ENCODE results near the gene ELMO1.

Gene ELMO1

DNA sequence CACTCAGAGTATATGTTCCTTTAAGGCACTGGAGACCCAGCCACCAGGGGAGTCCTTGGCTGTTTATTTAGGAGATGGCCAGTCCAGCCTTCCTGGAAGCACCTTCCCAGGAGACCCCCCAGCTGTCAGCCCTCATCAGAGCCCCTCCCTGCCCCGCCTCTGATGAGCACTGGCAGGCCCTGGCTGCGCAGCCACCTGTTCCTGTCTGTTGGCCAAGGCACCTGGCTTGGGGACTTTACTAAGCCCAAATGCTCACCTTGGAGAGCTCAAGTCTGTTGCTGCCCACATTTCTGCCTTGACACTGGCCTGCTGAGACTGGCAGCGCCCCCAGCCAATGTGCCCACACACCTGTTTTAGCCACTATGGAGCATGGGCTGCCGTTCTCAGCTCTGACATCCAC lies 124.7 kb downstream of the ELMO1 start:
- Mint-ChIP-seq H3K27ac (no peak overlapping the region), H3K4me3 (no peak overlapping the region), H3K4me1 (ENCODE audit: low read depth in 2 of 2) (peaks cover 6 to 15% of the 10 kb centered on the region in 2 donors), H3K36me3 (ENCODE audit: insufficient read depth) (peaks cover 10% of the 10 kb centered on the region), H3K9me3 (no peaks in the 10 kb centered on the region), H3K27me3 (no peaks in the 10 kb centered on the region)
- no peak for DNase-seq
- no peak for ATAC-seq (replicated peaks)

DNA sequence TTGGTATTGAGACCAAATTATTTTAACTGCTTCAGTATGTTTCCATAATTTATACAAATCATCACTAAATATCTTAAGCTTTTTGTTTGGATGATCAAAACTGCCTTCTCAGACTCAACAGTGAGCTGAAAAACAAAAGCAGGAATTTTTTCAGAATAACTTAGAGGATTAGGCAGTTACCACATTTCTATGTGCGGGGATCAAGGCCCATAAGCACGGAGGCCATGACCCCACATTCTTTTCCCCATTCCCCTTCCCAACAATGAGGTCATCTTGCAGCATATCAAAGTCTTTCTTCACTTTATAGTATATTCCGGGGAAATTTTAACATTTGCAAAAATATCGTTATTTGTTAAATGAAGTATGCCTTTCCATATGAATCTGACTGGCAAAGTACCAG lies 125.8 kb downstream of the ELMO1 start:
- H3K4me3 Mint-ChIP-seq, result no peak overlapping the region
- H3K27me3 Mint-ChIP-seq, result no peaks in the 10 kb centered on the region
- peaks cover 10% of the 10 kb centered on the region for H3K36me3 Mint-ChIP-seq (ENCODE audit: insufficient read depth)
- H3K27ac Mint-ChIP-seq, result no peak overlapping the region
- peaks cover 6 to 10% of the 10 kb centered on the region in 2 donors for H3K4me1 Mint-ChIP-seq (ENCODE audit: low read depth in 2 of 2)
- no peak for ATAC-seq (replicated peaks)
- DNase-seq, result no peak
- no peaks in the 10 kb centered on the region for H3K9me3 Mint-ChIP-seq

DNA sequence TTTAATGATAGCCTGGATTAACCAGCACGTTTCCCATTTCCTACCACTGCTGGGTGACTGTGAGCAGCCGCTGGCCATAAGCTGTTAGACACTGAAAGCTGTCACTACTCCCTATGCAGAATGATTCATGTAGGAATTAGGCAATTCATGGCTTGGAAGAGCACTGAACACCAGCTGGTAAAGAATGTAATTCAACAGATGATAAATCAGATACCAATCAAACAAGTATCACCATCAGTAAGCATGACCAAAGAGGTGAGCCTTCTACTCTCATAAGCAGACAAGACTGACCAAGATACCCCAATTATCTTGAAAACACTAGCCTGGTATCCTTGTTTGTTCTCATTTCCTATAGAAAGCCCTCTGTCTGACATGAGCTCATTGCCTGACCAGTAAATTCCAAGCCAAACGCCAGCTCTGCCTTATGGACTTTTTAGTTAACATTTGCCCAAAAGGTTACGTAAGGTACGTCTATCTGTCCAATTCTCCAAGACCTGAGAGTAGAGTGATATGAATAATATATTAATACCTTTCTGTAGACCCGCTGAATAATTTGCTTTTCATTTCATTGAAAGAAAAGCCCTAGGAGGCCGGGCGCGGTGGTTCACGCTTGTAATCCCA lies 127.7 kb downstream of the ELMO1 start:
- Mint-ChIP-seq H3K4me1 (ENCODE audit: low read depth in 2 of 2) (peaks cover 11 to 14% of the 10 kb centered on the region in 2 donors), H3K36me3 (ENCODE audit: insufficient read depth) (peaks cover 10% of the 10 kb centered on the region), H3K27ac (no peak overlapping the region), H3K9me3 (no peaks in the 10 kb centered on the region), H3K27me3 (no peaks in the 10 kb centered on the region), H3K4me3 (no peak overlapping the region)
- ATAC-seq (replicated peaks) (no peak), DNase-seq (no peak)

DNA sequence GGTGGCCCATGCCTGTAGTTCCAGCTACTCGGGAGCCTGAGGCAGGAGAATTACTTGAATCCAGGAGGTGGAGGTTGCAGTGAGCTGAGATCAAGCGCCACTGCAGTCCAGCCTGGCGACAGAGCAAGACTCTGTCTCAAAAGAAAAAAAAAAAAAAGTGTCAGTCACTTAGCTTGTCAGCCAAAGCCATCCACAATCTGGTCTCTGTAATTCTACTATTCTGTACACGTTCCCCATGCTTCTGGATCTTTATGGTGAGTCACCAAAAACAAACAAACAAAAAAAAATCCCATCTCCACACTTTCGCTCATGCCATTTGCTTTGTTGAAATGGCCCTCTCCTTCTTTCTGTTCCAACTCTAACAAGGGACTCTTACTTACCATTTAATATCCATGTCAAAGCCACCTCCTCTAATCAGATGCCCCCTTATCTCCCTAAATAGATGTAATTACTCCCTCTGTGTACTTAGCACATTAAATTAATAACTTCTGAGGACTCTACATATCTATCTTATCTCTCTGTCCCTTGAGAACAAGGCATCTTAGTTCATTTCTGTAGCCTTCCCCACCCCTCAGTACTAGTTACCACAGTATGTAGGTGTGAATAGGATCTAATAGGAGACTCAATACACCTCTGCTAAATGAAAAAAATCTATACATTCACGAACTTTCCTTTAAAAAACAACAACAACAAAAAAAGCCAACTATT lies 128.4 kb downstream of the ELMO1 start:
- DNase-seq (no peak), ATAC-seq (replicated peaks) (no peak)
- Mint-ChIP-seq H3K9me3 (no peaks in the 10 kb centered on the region), H3K27me3 (no peaks in the 10 kb centered on the region), H3K4me1 (ENCODE audit: low read depth in 2 of 2) (peaks cover 12 to 14% of the 10 kb centered on the region in 2 donors), H3K4me3 (no peak overlapping the region), H3K36me3 (ENCODE audit: insufficient read depth) (peaks cover 10% of the 10 kb centered on the region), H3K27ac (no peak overlapping the region)

DNA sequence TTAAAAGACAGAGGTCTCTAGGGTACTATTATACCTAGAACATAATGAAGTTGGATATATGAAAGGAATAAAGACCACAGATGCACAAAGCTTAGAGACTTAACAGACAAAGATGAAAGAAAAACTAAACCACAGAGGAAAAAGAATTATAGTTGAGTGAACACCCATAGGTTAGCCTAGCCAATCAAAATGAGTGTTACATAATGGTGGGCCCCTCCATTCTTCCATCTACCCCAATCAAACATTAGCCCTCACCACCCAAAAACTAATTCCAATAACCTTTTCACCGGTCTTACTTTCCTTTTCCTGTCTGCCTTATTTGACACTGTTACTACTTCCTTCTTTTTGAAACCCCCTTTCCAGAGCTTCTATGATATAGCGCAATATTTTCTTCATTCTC lies 130.1 kb downstream of the ELMO1 start:
- Mint-ChIP-seq H3K4me3 (no peak overlapping the region), H3K27me3 (no peaks in the 10 kb centered on the region), H3K4me1 (ENCODE audit: low read depth in 2 of 2) (peaks cover 8 to 15% of the 10 kb centered on the region in 2 donors), H3K27ac (no peak overlapping the region), H3K36me3 (ENCODE audit: insufficient read depth) (no peaks in the 10 kb centered on the region), H3K9me3 (no peaks in the 10 kb centered on the region)
- ATAC-seq (replicated peaks) (peak; percentile 33), DNase-seq (no peak)

DNA sequence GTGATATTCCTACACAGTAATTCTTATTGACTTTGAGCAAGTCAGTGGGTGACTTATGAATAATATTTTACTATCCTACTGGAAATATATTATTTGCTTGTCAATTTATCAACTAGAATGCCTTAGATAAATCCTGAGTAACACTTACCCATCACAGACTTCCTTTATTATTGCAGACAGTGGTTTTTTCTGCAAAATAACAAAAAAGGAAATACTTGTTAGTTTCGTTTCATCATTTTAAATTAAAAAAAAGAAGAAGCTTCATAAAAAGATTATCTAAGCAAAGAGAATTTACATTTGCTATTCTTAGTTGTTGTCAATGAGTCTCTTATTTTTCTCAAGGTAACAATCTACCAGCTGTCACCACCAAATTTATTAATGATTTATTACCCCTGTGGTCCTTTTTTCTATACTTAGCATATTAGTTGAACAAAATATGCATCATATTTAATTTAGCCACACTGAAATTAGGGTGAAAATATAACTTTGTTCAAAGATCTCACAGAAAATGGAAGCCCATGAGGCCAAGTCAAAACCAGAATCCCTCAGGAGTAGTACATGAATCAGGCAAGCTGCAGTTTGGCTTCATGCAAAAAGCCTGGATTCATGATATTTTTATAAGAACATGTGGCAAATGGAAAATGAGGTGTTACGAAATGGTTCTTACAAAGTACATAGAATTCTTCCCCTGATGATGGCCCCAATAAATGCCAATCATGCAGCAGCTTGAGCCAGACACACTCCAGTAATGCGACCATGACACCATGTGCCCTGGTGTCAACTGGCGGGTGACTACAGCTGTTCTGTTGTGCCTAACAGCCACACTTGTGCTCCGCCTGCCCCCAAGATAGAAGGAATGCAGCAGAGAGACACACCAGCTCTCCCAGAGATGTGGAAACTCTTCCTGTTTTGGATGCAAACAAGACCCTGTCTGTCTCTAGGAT lies 132.6 kb downstream of the ELMO1 start:
- no peak for ATAC-seq (replicated peaks)
- peaks cover 16 to 29% of the 10 kb centered on the region in 2 donors for H3K4me1 Mint-ChIP-seq (ENCODE audit: low read depth in 2 of 2)
- no peaks in the 10 kb centered on the region for H3K9me3 Mint-ChIP-seq
- peaks cover 9% of the 10 kb centered on the region for H3K36me3 Mint-ChIP-seq (ENCODE audit: insufficient read depth)
- H3K4me3 Mint-ChIP-seq, result no peak overlapping the region
- H3K27ac Mint-ChIP-seq, result peak overlapping the region; percentile 18 to 44
- DNase-seq, result no peak
- no peaks in the 10 kb centered on the region for H3K27me3 Mint-ChIP-seq

DNA sequence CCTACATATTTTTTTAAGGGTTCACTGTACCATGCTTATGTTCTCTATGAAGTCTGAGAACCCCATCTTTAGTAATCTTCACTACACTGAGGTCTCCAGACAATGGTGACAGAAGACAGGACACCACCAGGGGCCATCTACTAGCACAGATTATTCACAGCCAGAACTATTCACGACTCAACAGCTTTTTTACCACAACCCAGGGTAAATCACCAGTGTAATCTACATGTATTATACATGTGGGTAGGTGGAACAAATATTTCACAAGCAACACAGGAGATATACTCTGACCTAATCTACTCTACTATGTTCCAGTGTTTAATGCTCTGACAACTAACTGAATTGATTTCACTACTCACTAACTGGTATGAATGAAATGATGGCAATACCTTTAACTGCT lies 136.1 kb downstream of the ELMO1 start:
- H3K9me3 Mint-ChIP-seq, result no peaks in the 10 kb centered on the region
- H3K36me3 Mint-ChIP-seq (ENCODE audit: insufficient read depth), result peaks cover 20% of the 10 kb centered on the region
- ATAC-seq (replicated peaks) (no peak), DNase-seq (no peak)
- peak overlapping the region; percentile 81 to 96 for H3K27ac Mint-ChIP-seq
- no peak overlapping the region for H3K4me3 Mint-ChIP-seq
- no peaks in the 10 kb centered on the region for H3K27me3 Mint-ChIP-seq
- H3K4me1 Mint-ChIP-seq (ENCODE audit: low read depth in 2 of 2), result peaks cover 38 to 51% of the 10 kb centered on the region in 2 donors

DNA sequence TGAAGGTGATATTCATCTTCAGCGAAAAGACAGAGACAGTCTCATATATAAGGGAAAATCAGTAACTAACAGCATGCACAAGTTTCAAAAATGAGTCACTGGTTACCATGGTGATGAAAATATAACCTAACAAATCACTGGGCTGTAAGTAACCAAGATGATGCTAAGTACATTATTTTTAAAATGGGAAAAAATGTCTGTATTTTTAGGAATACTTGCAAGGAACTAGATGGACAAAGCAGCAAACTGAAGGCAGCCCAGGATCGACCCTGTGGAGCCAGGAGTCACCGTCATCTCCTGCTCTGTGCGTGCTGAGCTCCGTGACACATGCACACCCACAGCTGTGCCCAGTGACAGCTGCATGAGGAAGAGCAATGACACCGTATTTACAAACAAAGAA lies 137.3 kb downstream of the ELMO1 start:
- ATAC-seq (replicated peaks), result peak; percentile 62
- H3K36me3 Mint-ChIP-seq (ENCODE audit: insufficient read depth), result peaks cover 22% of the 10 kb centered on the region
- no peak for DNase-seq
- H3K27ac Mint-ChIP-seq, result peak overlapping the region; percentile 96
- peak overlapping the region; percentile 53 to 65 for H3K4me3 Mint-ChIP-seq
- no peaks in the 10 kb centered on the region for H3K9me3 Mint-ChIP-seq
- no peaks in the 10 kb centered on the region for H3K27me3 Mint-ChIP-seq
- H3K4me1 Mint-ChIP-seq (ENCODE audit: low read depth in 2 of 2), result peaks cover 35 to 43% of the 10 kb centered on the region in 2 donors

DNA sequence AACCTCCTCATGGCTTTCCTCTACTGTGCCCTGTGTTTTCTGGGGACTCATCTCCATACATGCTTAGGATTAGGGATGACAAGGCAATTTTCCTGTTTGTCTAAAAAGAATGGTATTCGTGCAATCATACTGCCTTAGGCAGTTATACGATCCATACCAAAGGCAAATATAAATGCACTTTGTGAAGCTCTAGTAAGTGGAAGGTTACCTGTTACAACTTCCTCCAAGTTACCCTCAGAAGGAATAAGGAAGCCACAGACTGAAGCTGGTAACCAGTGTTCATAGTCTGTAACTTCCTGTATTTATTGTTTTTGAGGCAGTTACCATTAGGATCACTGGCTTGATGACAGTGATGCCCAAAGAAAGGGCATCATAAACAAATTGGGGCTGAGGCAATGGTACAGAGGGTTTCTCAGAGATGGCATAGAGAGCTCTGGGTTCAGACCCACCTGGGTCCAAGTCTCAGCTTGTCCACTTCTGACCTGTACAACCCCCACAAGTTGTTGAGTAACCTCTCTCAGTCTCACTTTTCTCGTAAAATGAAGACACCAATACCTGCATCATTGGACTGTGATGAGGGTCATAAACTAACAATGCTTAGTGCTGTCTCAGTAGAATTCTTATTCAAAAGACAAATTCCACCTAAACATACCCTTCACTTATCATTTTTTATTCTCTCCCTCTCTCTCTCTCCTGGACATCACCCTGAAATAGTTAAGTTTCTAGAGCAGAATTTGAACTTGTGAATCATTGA lies 138.2 kb downstream of the ELMO1 start:
- DNase-seq (peak in 1 of 3 experiments; percentile 5), ATAC-seq (replicated peaks) (peak; percentile 83)

DNA sequence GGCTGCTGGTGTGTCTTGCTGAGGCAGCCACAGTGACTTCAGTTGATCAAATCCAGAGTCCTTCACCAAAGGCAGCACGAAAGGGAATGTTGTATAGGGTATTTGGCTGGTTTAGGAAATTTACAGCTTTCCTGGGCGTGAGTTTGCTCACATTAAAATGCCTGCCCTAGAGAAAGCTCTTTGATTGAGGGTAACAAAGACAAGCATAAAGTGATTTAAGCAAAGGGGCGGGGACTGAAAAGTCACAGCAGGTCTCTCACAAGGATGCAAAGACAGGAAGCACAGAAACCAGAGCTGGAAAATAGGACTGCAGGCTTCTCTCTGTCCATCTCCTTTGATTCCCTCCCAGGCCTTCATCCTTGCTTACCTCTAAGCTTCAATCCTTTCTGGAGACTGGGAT lies 139.2 kb downstream of the ELMO1 start:
- Mint-ChIP-seq H3K27me3 (no peaks in the 10 kb centered on the region), H3K9me3 (no peaks in the 10 kb centered on the region), H3K4me3 (peak overlapping the region in 1 of 2 donors; percentile 8), H3K27ac (peak overlapping the region; percentile 96), H3K36me3 (ENCODE audit: insufficient read depth) (peaks cover 26% of the 10 kb centered on the region), H3K4me1 (ENCODE audit: low read depth in 2 of 2) (peaks cover 35 to 40% of the 10 kb centered on the region in 2 donors)
- ATAC-seq (replicated peaks) (no peak), DNase-seq (no peak)

More for the DNA sequence above, 138.2 kb downstream of the ELMO1 start:
- Mint-ChIP-seq H3K27me3 (no peaks in the 10 kb centered on the region), H3K27ac (peak overlapping the region; percentile 96), H3K4me1 (ENCODE audit: low read depth in 2 of 2) (peaks cover 35 to 40% of the 10 kb centered on the region in 2 donors), H3K4me3 (peak overlapping the region; percentile 53 to 65), H3K9me3 (no peaks in the 10 kb centered on the region), H3K36me3 (ENCODE audit: insufficient read depth) (peaks cover 22% of the 10 kb centered on the region)

DNA sequence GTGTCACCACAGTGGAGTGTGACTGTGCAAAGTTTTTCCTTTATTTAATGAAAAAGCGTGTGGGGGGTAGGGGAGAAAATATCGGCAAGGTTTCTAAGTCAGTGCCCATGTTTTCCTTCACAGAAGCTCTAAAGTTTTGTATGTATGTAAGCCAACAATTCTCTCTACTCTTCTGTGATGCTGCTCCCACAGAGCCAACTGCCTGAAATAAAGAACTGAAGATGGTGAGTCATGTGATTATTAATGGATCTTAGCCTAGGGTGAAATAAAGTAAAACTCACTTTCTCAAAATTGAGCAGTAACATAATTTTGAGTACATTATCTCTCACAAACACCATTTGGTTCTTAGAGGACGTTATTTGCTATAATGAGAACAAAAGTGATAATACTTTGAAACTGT lies 143.7 kb downstream of the ELMO1 start:
- ATAC-seq (replicated peaks) (no peak), DNase-seq (no peak)
- H3K27ac Mint-ChIP-seq, result no peak overlapping the region
- H3K4me3 Mint-ChIP-seq, result no peak overlapping the region
- H3K4me1 Mint-ChIP-seq (ENCODE audit: low read depth in 2 of 2), result peaks cover 15 to 19% of the 10 kb centered on the region in 2 donors
- no peaks in the 10 kb centered on the region for H3K27me3 Mint-ChIP-seq
- H3K9me3 Mint-ChIP-seq, result no peaks in the 10 kb centered on the region
- peaks cover 15% of the 10 kb centered on the region for H3K36me3 Mint-ChIP-seq (ENCODE audit: insufficient read depth)

DNA sequence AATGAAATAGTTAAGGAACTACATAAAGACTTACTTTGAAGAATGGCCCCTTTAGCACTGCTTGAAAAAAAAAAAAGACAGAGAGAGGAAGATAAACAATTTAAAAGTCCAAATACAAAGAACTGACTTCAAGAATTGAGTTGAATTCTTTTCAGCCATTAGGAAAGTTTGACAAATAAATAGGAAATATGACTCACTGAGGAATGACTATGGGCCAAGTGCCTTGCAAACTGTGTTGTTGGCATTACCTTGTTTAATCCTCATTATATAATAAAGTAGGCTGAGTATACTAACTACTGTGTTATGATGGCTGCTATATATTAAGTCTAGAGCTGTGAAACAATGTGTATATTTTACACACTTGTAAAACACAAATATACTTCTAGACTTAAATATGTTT lies 151.1 kb downstream of the ELMO1 start:
- Mint-ChIP-seq H3K9me3 (no peaks in the 10 kb centered on the region), H3K4me3 (no peak overlapping the region), H3K27ac (no peak overlapping the region), H3K27me3 (no peaks in the 10 kb centered on the region), H3K4me1 (ENCODE audit: low read depth in 2 of 2) (peaks cover 1 to 11% of the 10 kb centered on the region in 2 donors), H3K36me3 (ENCODE audit: insufficient read depth) (no peaks in the 10 kb centered on the region)
- DNase-seq (no peak), ATAC-seq (replicated peaks) (no peak)

DNA sequence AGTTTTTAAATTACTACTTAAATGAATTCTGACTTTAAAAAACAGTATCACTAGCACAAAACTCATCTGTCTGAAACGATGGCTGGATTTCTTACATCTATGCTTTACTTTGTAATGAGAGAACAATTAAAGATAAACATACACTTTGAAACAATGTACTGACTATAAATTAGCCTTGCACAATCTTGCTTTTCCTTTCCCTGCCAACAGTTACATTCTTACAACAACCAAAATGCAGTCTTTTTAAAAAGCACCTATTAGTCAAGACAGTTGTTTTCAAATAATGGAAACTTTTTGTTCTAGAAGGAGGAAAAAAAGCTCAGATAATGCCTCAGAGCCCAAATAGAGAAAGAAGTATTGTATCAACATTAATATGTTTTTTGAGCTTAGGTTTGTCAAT lies 153.3 kb downstream of the ELMO1 start:
- DNase-seq (no peak), ATAC-seq (replicated peaks) (no peak)
- Mint-ChIP-seq H3K4me1 (ENCODE audit: low read depth in 2 of 2) (peaks cover 1 to 12% of the 10 kb centered on the region in 2 donors), H3K4me3 (no peak overlapping the region), H3K36me3 (ENCODE audit: insufficient read depth) (no peaks in the 10 kb centered on the region), H3K9me3 (no peaks in the 10 kb centered on the region), H3K27ac (peak overlapping the region in 1 of 2 donors; percentile 77), H3K27me3 (no peaks in the 10 kb centered on the region)

All from effector memory CD8-positive, alpha-beta T cell (primary cell).